ENCODE results near the gene SVBP.

SVBP gene

GRCh38 chr1:42851420-42851819 is 34.2 kb upstream of the SVBP start:
- no peak overlapping the region for H3K4me3 ChIP-seq (ENCODE audit: insufficient read depth, low read depth, low read length, poor library complexity, severe bottlenecking)
- H3K27ac ChIP-seq (ENCODE audit: insufficient read depth, low read length, poor library complexity, severe bottlenecking): no peak overlapping the region
- no peak for DNase-seq
- peaks cover 11% of the 10 kb centered on the region for H3K36me3 ChIP-seq (ENCODE audit: control insufficient read depth, insufficient read depth, low read length)
- H3K27me3 ChIP-seq (replicated peaks; ENCODE audit: control insufficient read depth, insufficient read depth, low read length, poor library complexity, severe bottlenecking): no peaks in the 10 kb centered on the region
- H3K9me3 ChIP-seq (ENCODE audit: control insufficient read depth, low read length): no peaks in the 10 kb centered on the region
- peaks cover 7% of the 10 kb centered on the region for H3K4me1 ChIP-seq (ENCODE audit: control insufficient read depth, insufficient read depth, low read length, poor library complexity, severe bottlenecking)

GRCh38 chr1:42849944-42850343 is 32.7 kb upstream of the SVBP start:
- H3K4me3 ChIP-seq (ENCODE audit: insufficient read depth, low read depth, low read length, poor library complexity, severe bottlenecking): no peak overlapping the region
- DNase-seq: no peak
- H3K27me3 ChIP-seq (replicated peaks; ENCODE audit: control insufficient read depth, insufficient read depth, low read length, poor library complexity, severe bottlenecking): no peaks in the 10 kb centered on the region
- H3K4me1 ChIP-seq (ENCODE audit: control insufficient read depth, insufficient read depth, low read length, poor library complexity, severe bottlenecking): peaks cover 7% of the 10 kb centered on the region
- H3K9me3 ChIP-seq (ENCODE audit: control insufficient read depth, low read length): no peaks in the 10 kb centered on the region
- H3K27ac ChIP-seq (ENCODE audit: insufficient read depth, low read length, poor library complexity, severe bottlenecking): no peak overlapping the region
- peaks cover 11% of the 10 kb centered on the region for H3K36me3 ChIP-seq (ENCODE audit: control insufficient read depth, insufficient read depth, low read length)

GRCh38 chr1:42848823-42849537 is 31.8 kb upstream of the SVBP start:
- Histone ChIP-seq H3K4me3 (ENCODE audit: insufficient read depth, low read depth, low read length, poor library complexity, severe bottlenecking) (no peak overlapping the region), H3K4me1 (ENCODE audit: control insufficient read depth, insufficient read depth, low read length, poor library complexity, severe bottlenecking) (peaks cover 7% of the 10 kb centered on the region), H3K36me3 (ENCODE audit: control insufficient read depth, insufficient read depth, low read length) (peaks cover 11% of the 10 kb centered on the region), H3K27me3 (replicated peaks; ENCODE audit: control insufficient read depth, insufficient read depth, low read length, poor library complexity, severe bottlenecking) (no peaks in the 10 kb centered on the region), H3K27ac (ENCODE audit: insufficient read depth, low read length, poor library complexity, severe bottlenecking) (no peak overlapping the region), H3K9me3 (ENCODE audit: control insufficient read depth, low read length) (no peaks in the 10 kb centered on the region)
- DNase-seq: no peak

- Histone ChIP-seq H3K4me1 (ENCODE audit: control insufficient read depth, insufficient read depth, low read length, poor library complexity, severe bottlenecking) (peaks cover 7% of the 10 kb centered on the region), H3K36me3 (ENCODE audit: control insufficient read depth, insufficient read depth, low read length) (peaks cover 11% of the 10 kb centered on the region), H3K9me3 (ENCODE audit: control insufficient read depth, low read length) (no peaks in the 10 kb centered on the region), H3K27ac (ENCODE audit: insufficient read depth, low read length, poor library complexity, severe bottlenecking) (no peak overlapping the region), H3K27me3 (replicated peaks; ENCODE audit: control insufficient read depth, insufficient read depth, low read length, poor library complexity, severe bottlenecking) (no peaks in the 10 kb centered on the region), H3K4me3 (ENCODE audit: insufficient read depth, low read depth, low read length, poor library complexity, severe bottlenecking) (no peak overlapping the region)
- no peak for DNase-seq
Measured at GRCh38 chr1:42847721-42848460, 30.7 kb upstream of the SVBP start.

- peak overlapping the region; percentile 47 for H3K27ac ChIP-seq (ENCODE audit: insufficient read depth, low read length, poor library complexity, severe bottlenecking)
- no peaks in the 10 kb centered on the region for H3K9me3 ChIP-seq (ENCODE audit: control insufficient read depth, low read length)
- H3K27me3 ChIP-seq (replicated peaks; ENCODE audit: control insufficient read depth, insufficient read depth, low read length, poor library complexity, severe bottlenecking): no peaks in the 10 kb centered on the region
- DNase-seq: no peak
- peaks cover 11% of the 10 kb centered on the region for H3K36me3 ChIP-seq (ENCODE audit: control insufficient read depth, insufficient read depth, low read length)
- peak overlapping the region; percentile 77 for H3K4me3 ChIP-seq (ENCODE audit: insufficient read depth, low read depth, low read length, poor library complexity, severe bottlenecking)
- H3K4me1 ChIP-seq (ENCODE audit: control insufficient read depth, insufficient read depth, low read length, poor library complexity, severe bottlenecking): peaks cover 7% of the 10 kb centered on the region
Measured at GRCh38 chr1:42847111-42847595, 30.0 kb upstream of the SVBP start.

- no peaks in the 10 kb centered on the region for H3K9me3 ChIP-seq (ENCODE audit: control insufficient read depth, low read length)
- peaks cover 7% of the 10 kb centered on the region for H3K4me1 ChIP-seq (ENCODE audit: control insufficient read depth, insufficient read depth, low read length, poor library complexity, severe bottlenecking)
- H3K27me3 ChIP-seq (replicated peaks; ENCODE audit: control insufficient read depth, insufficient read depth, low read length, poor library complexity, severe bottlenecking): no peaks in the 10 kb centered on the region
- H3K4me3 ChIP-seq (ENCODE audit: insufficient read depth, low read depth, low read length, poor library complexity, severe bottlenecking): peak within 1 kb of the TSS; percentile 77
- H3K27ac ChIP-seq (ENCODE audit: insufficient read depth, low read length, poor library complexity, severe bottlenecking): peak within 1 kb of the TSS; percentile 47
- peaks cover 7% of the 10 kb centered on the region for H3K36me3 ChIP-seq (ENCODE audit: control insufficient read depth, insufficient read depth, low read length)
- DNase-seq: peak; percentile 76 to 86 (median 86)
Measured at GRCh38 chr1:42846257-42847110, 29.3 kb upstream of the SVBP start, which contains the start of gene ZNF691. Gene ZNF691, plus strand, starts transcription at chr1:42846613. Its CDS starts 3,046 bp downstream, at chr1:42849659.

GRCh38 chr1:42845866-42846256 is 28.7 kb upstream of the SVBP start:
- no peaks in the 10 kb centered on the region for H3K27me3 ChIP-seq (replicated peaks; ENCODE audit: control insufficient read depth, insufficient read depth, low read length, poor library complexity, severe bottlenecking)
- DNase-seq: no peak
- H3K9me3 ChIP-seq (ENCODE audit: control insufficient read depth, low read length): no peaks in the 10 kb centered on the region
- peaks cover 7% of the 10 kb centered on the region for H3K4me1 ChIP-seq (ENCODE audit: control insufficient read depth, insufficient read depth, low read length, poor library complexity, severe bottlenecking)
- peaks cover under 1% of the 10 kb centered on the region for H3K36me3 ChIP-seq (ENCODE audit: control insufficient read depth, insufficient read depth, low read length)
- peak overlapping the region; percentile 47 for H3K27ac ChIP-seq (ENCODE audit: insufficient read depth, low read length, poor library complexity, severe bottlenecking)
- peak overlapping the region; percentile 77 for H3K4me3 ChIP-seq (ENCODE audit: insufficient read depth, low read depth, low read length, poor library complexity, severe bottlenecking)

GRCh38 chr1:42845193-42845592 is 28.0 kb upstream of the SVBP start:
- Histone ChIP-seq H3K36me3 (ENCODE audit: control insufficient read depth, insufficient read depth, low read length) (no peaks in the 10 kb centered on the region), H3K4me3 (ENCODE audit: insufficient read depth, low read depth, low read length, poor library complexity, severe bottlenecking) (no peak overlapping the region), H3K27ac (ENCODE audit: insufficient read depth, low read length, poor library complexity, severe bottlenecking) (no peak overlapping the region), H3K4me1 (ENCODE audit: control insufficient read depth, insufficient read depth, low read length, poor library complexity, severe bottlenecking) (peaks cover 7% of the 10 kb centered on the region), H3K9me3 (ENCODE audit: control insufficient read depth, low read length) (no peaks in the 10 kb centered on the region), H3K27me3 (replicated peaks; ENCODE audit: control insufficient read depth, insufficient read depth, low read length, poor library complexity, severe bottlenecking) (no peaks in the 10 kb centered on the region)
- no peak for DNase-seq

- DNase-seq: no peak
- no peak overlapping the region for H3K27ac ChIP-seq (ENCODE audit: insufficient read depth, low read length, poor library complexity, severe bottlenecking)
Measured at GRCh38 chr1:42844592-42845140, 27.5 kb upstream of the SVBP start.

More at GRCh38 chr1:42844592-42845140, 27.5 kb upstream of the SVBP start:
- no peak overlapping the region for H3K4me3 ChIP-seq (ENCODE audit: insufficient read depth, low read depth, low read length, poor library complexity, severe bottlenecking)
- no peaks in the 10 kb centered on the region for H3K36me3 ChIP-seq (ENCODE audit: control insufficient read depth, insufficient read depth, low read length)
- H3K9me3 ChIP-seq (ENCODE audit: control insufficient read depth, low read length): no peaks in the 10 kb centered on the region
- H3K27me3 ChIP-seq (replicated peaks; ENCODE audit: control insufficient read depth, insufficient read depth, low read length, poor library complexity, severe bottlenecking): no peaks in the 10 kb centered on the region
- peaks cover 7% of the 10 kb centered on the region for H3K4me1 ChIP-seq (ENCODE audit: control insufficient read depth, insufficient read depth, low read length, poor library complexity, severe bottlenecking)

Data from effector memory CD4-positive, alpha-beta T cell (primary cell).